GM18870 (cell line): ENCODE results near the gene HBA2.
"Not testable (repeated sequence)": the region's sequence is repeated elsewhere in the genome, so short reads cannot be mapped to it uniquely, and the experiment has no call there.

Source experiments
- ATAC-seq: cut with Tn5 transposase; IDR thresholded peaks from one replicate; pipeline ENCODE4 v1.9.1; 2021; ENCODE audit warnings: moderate library complexity; ENCODE audit not compliant: unreplicated experiment

HBA2 gene

GRCh38 chr16:191831-192230, 19.2 kb downstream of the HBA2 start:
- no peak for ATAC-seq

- no peak for ATAC-seq
These were observed 20.0 kb downstream of the HBA2 start for GRCh38 chr16:192686-193085.

- ATAC-seq = no peak
These were observed 20.8 kb downstream of the HBA2 start for GRCh38 chr16:193441-193840.

GRCh38 chr16:194516-194915, 21.8 kb downstream of the HBA2 start:
- no peak for ATAC-seq

- ATAC-seq = no peak
These were observed 27.7 kb downstream of the HBA2 start for GRCh38 chr16:200388-200787.

- ATAC-seq = no peak
These were observed 30.6 kb downstream of the HBA2 start for GRCh38 chr16:203246-203645.

GRCh38 chr16:204046-204445, 31.4 kb downstream of the HBA2 start:
- ATAC-seq = not testable (repeated sequence)

GRCh38 chr16:209359-209758, 36.7 kb downstream of the HBA2 start:
- not testable (repeated sequence) for ATAC-seq

GRCh38 chr16:211631-212180, 39.0 kb downstream of the HBA2 start:
- not testable (repeated sequence) for ATAC-seq

GRCh38 chr16:212999-213398, 40.3 kb downstream of the HBA2 start:
- no peak for ATAC-seq

- ATAC-seq = no peak
These were observed 47.3 kb downstream of the HBA2 start for GRCh38 chr16:220021-220420.
